22Rv1 (cell line): ENCODE results near the gene KRT84.

Source experiments
- ZFX ChIP-seq: fragments of 450-650 bp; IDR thresholded peaks from 2 replicates; pipeline ENCODE4 v1.6.1; 2017; ENCODE audit warnings: antibody characterized with exemption, borderline replicate concordance
- TF ChIP-seq, protein P1 (sequence below): fragments of 450-650 bp; IDR thresholded peaks from 2 replicates; pipeline ENCODE4 v1.5.1; 2017; ENCODE audit warnings: mild to moderate bottlenecking

DNA sequence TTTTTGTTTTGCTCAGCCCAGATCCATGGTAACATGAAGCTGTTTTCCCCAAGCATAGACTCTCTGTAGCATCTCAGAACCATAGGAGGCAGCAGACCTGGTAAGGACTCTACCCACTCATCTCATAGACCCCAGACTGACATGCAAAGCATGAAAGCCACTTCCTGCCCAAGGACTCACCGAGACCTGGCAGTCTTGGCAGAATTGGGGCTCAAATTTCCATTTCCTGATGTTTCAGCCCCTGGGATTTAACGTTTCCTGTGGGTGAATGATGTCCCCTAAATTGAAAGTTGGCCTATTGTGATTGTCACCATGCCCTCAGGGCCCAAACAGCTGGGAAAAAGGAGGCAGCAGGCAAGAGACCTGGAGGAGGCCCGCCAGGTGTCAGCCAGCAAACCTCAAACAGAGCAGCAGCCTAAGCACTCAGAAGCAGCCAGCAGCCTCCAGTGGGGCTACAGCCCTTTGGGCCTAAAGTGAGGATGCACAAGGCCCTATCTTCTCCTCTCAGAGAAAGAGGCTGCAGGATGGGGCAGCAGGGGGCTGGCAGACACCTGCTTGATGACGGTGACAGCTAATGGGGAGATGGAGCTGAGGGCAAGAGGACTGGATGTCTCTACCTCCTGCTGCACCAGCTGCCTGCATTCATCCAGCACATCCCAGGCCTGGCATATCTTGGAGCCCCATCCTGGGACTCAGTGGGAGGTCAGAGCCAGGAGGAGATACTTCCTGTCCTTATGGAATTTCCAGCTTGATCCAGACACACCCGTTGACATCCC is 26.7 kb downstream of the KRT84 start:
- TF ChIP-seq, protein P1, sequence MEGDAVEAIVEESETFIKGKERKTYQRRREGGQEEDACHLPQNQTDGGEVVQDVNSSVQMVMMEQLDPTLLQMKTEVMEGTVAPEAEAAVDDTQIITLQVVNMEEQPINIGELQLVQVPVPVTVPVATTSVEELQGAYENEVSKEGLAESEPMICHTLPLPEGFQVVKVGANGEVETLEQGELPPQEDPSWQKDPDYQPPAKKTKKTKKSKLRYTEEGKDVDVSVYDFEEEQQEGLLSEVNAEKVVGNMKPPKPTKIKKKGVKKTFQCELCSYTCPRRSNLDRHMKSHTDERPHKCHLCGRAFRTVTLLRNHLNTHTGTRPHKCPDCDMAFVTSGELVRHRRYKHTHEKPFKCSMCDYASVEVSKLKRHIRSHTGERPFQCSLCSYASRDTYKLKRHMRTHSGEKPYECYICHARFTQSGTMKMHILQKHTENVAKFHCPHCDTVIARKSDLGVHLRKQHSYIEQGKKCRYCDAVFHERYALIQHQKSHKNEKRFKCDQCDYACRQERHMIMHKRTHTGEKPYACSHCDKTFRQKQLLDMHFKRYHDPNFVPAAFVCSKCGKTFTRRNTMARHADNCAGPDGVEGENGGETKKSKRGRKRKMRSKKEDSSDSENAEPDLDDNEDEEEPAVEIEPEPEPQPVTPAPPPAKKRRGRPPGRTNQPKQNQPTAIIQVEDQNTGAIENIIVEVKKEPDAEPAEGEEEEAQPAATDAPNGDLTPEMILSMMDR, result no peak
- no peak for TF ChIP-seq ZFX
